Kidney (tissue), 14 donors: ENCODE data around the gene GRAP. TPM values are rescaled to one million over a fixed set of nuclear protein-coding genes. Genes with fewer than 3 reads are reported as not detected.

Experiments
- DNase-seq, 5 donors: peaks; one replicate each; pipeline ENCODE4 v3.0.0-alpha.2; 2013 to 2020
- FAIRE-seq: peaks from 2 replicates; lab custom pipeline; 2012; peaks lifted over from hg19 to GRCh38; lab: Jason Lieb, UNC
- H3K27ac ChIP-seq, 2 donors: one replicate each; pipeline ENCODE4 v1.7.0; 2013; ENCODE audit warnings: low read depth in 2 of 2, low read length in 2 of 2, inconsistent platforms in 1 of 2
- H3K27me3 ChIP-seq: one replicate; pipeline ENCODE4 v1.7.1; 2013; ENCODE audit warnings: low read length, inconsistent platforms; ENCODE audit not compliant: control insufficient read depth, insufficient read depth
- H3K36me3 ChIP-seq, 3 donors: one replicate each; pipeline versions ENCODE4 v1.7.0 to v1.7.1; 2013; ENCODE audit warnings: low read length in 3 of 3, control low read depth in 1 of 3, inconsistent platforms in 1 of 3; ENCODE audit not compliant: insufficient read depth in 3 of 3, control insufficient read depth in 2 of 3
- H3K4me1 ChIP-seq, 3 donors: one replicate each; pipeline versions ENCODE4 v1.7.0 to v1.7.1; 2013; ENCODE audit warnings: low read length in 3 of 3, inconsistent platforms in 1 of 3, low read depth in 1 of 3; ENCODE audit not compliant: control insufficient read depth in 2 of 3, insufficient read depth in 2 of 3
- H3K4me3 ChIP-seq, 3 donors: one replicate each; pipeline versions ENCODE4 v1.7.0 to v1.8.1; 2013; ENCODE audit warnings: low read length in 3 of 3, control low read depth in 1 of 3, inconsistent platforms in 1 of 3
- H3K9ac ChIP-seq, 3 donors: one replicate each; pipeline versions ENCODE4 v1.7.0 to v1.7.1; 2013; ENCODE audit warnings: low read length in 3 of 3, control low read depth in 1 of 3, inconsistent platforms in 1 of 3
- H3K9me3 ChIP-seq, 3 donors: one replicate each; pipeline versions ENCODE4 v1.7.0 to v1.7.1; 2013; ENCODE audit warnings: low read length in 3 of 3, control low read depth in 1 of 3, inconsistent platforms in 1 of 3; ENCODE audit not compliant: control insufficient read depth in 2 of 3, insufficient read depth in 1 of 3
- CTCF ChIP-seq: IDR thresholded peaks from 3 replicates; pipeline ENCODE4 v1.5.1; 2012; ENCODE audit warnings: mild to moderate bottlenecking, moderate library complexity, borderline replicate concordance; ENCODE audit not compliant: insufficient read depth; ENCODE audit errors: extremely low read depth
- intact Hi-C: fragments of 100-400 bp; cut with DNase I; formaldehyde crosslinking; loops from one replicate; pipeline ENCODE4 v1.11.1; 2022
- polyA plus RNA-seq: library from polyadenylated mRNA; stranded (reverse); fragments of 350-450 nt; fragmentation: Illumina TruSeq; extraction: RNeasy Lipid Tissue Mini Kit (QIAGEN cat#74804); gene quantifications from one replicate; pipeline ENCODE4 v1.2.3, GENCODE V29; 2014; ENCODE audit warnings: low read depth, low replicate concordance; ENCODE audit not compliant: insufficient read depth
- total RNA-seq: library from RNA; stranded (reverse); fragmentation: NEBNext Ultra II Directional; extraction: Animal tissue kit (Norgen Biotek cat#: 25700); gene quantifications from one replicate; pipeline ENCODE4 v1.2.1, GENCODE V29; 2021
- donor health status: control.
- donor health status: control.
- donor health status: control.
- donor health status: control.
- donor health status: control.
- donor health status: DM: yes; HTN: yes; CAD: no.
- donor health status: Normal renal cell carcinoma (clear cell type).

Gene GRAP
- total and polyA plus RNA-seq, 2 donors from 2014 or later: 7.0 to 8.4 TPM

- H3K9me3 ChIP-seq: no peaks in the 10 kb centered on the region
- H3K4me1 ChIP-seq: peaks cover 0 to 5% (median 3%) of the 10 kb centered on the region in 3 donors
- DNase-seq (peak in 3 of 5 donors; percentile 37 to 66 (median 41)), FAIRE-seq (no peak)
- no peak for TF ChIP-seq CTCF
- H3K36me3 ChIP-seq: peaks cover 0 to 10% (median 0%) of the 10 kb centered on the region in 3 donors
- no peaks in the 10 kb centered on the region for H3K27me3 ChIP-seq
- no peak overlapping the region for H3K4me3 ChIP-seq
- no peak overlapping the region for H3K9ac ChIP-seq
- H3K27ac ChIP-seq: no peak overlapping the region
- intact Hi-C loops: no loop called here
These were observed 58.1 kb downstream of the GRAP start for GRCh38 chr17:18988546-18989173.

GRCh38 chr17:18987862-18988545, 58.8 kb downstream of the GRAP start:
- no peak overlapping the region for H3K4me3 ChIP-seq
- no peak for FAIRE-seq
- no peak overlapping the region for H3K9ac ChIP-seq
- DNase-seq: no peak
- no peaks in the 10 kb centered on the region for H3K27me3 ChIP-seq
- peaks cover 0 to 5% (median 3%) of the 10 kb centered on the region in 3 donors for H3K4me1 ChIP-seq
- peaks cover 0 to 4% (median 0%) of the 10 kb centered on the region in 3 donors for H3K36me3 ChIP-seq
- no peak overlapping the region for H3K27ac ChIP-seq
- no peaks in the 10 kb centered on the region for H3K9me3 ChIP-seq
- no peak for TF ChIP-seq CTCF
- intact Hi-C loops: no loop called here

- TF ChIP-seq CTCF: no peak
- Histone ChIP-seq H3K36me3 (peaks cover 0 to 4% (median 0%) of the 10 kb centered on the region in 3 donors), H3K9me3 (no peaks in the 10 kb centered on the region), H3K4me3 (no peak overlapping the region), H3K27ac (no peak overlapping the region), H3K4me1 (peaks cover 0 to 5% (median 3%) of the 10 kb centered on the region in 3 donors), H3K27me3 (no peaks in the 10 kb centered on the region), H3K9ac (no peak overlapping the region)
- FAIRE-seq: no peak
- intact Hi-C loops: no loop called here
- no peak for DNase-seq
These were observed 59.5 kb downstream of the GRAP start for GRCh38 chr17:18987230-18987610.
